Caco-2 (cell line): ENCODE measurements around the gene C5orf22. TPM values are rescaled to one million over a fixed set of nuclear protein-coding genes. Genes with fewer than 3 reads are reported as not detected.

Experiments used
- BruUV-seq: library from RNA; stranded (reverse); fragments of 400-500 nt; replicated peaks from 2 replicates; lab custom pipeline; 2021; lab: Mats Ljungman, UMichigan
- CTCF ChIA-PET: fragments of 300-600 bp; sonication (Branson Sonifier 250); formaldehyde crosslinking; loops from one replicate; lab custom pipeline; 2022; ENCODE audit warnings: antibody characterized with exemption; lab: Charles Lee
- POLR2A ChIA-PET: fragments of 300-600 bp; sonication (Branson Sonifier 250); formaldehyde crosslinking; loops from one replicate; lab custom pipeline; 2022; ENCODE audit warnings: antibody characterized with exemption; lab: Charles Lee
- DNase-seq, 2 experiments: peaks; one replicate each; pipeline versions ENCODE4 v3.0.0 to v3.0.0-alpha.2; 2020 to 2022
- H3K27me3 ChIP-seq: replicated peaks from 2 replicates; pipeline ENCODE4 v1.6.0; 2011; ENCODE audit warnings: low read length; ENCODE audit not compliant: control insufficient read depth, insufficient read depth
- H3K36me3 ChIP-seq: 2 replicates; pipeline ENCODE4 v1.5.1; 2011; ENCODE audit warnings: low read length; ENCODE audit not compliant: control insufficient read depth, insufficient read depth
- H3K4me1 ChIP-seq: fragments of 250-450 bp; sonication (Bioruptor Pico); 2 replicates; pipeline ENCODE4 v1.5.1; 2020; ENCODE audit warnings: mild to moderate bottlenecking
- H3K4me3 ChIP-seq: 2 replicates; pipeline ENCODE4 v1.5.1; 2011; ENCODE audit warnings: low read depth, mild to moderate bottlenecking, control low read depth, low read length
- H3K9me3 ChIP-seq: fragments of 250-450 bp; sonication (Bioruptor Pico); 2 replicates; pipeline ENCODE4 v1.5.1; 2020; ENCODE audit warnings: mild to moderate bottlenecking, moderate library complexity
- H3K27ac Mint-ChIP-seq: one replicate; pipeline ENCODE4 v1.8.0; 2022; ENCODE audit warnings: mixed read lengths; ENCODE audit not compliant: unreplicated experiment
- H3K27me3 Mint-ChIP-seq: one replicate; pipeline ENCODE4 v1.8.0; 2022; ENCODE audit warnings: mixed read lengths; ENCODE audit not compliant: insufficient read depth, unreplicated experiment
- H3K36me3 Mint-ChIP-seq: one replicate; pipeline ENCODE4 v1.8.0; 2022; ENCODE audit warnings: mild to moderate bottlenecking, mixed read lengths; ENCODE audit not compliant: insufficient read depth, unreplicated experiment
- H3K4me1 Mint-ChIP-seq: one replicate; pipeline ENCODE4 v1.8.0; 2022; ENCODE audit warnings: low read depth, mixed read lengths; ENCODE audit not compliant: unreplicated experiment
- H3K4me3 Mint-ChIP-seq: one replicate; pipeline ENCODE4 v1.8.0; 2022; ENCODE audit warnings: mild to moderate bottlenecking, moderate library complexity, mixed read lengths; ENCODE audit not compliant: unreplicated experiment
- H3K9me3 Mint-ChIP-seq: one replicate; pipeline ENCODE4 v1.8.0; 2022; ENCODE audit warnings: mixed read lengths; ENCODE audit not compliant: unreplicated experiment
- intact Hi-C: fragments of 100-400 bp; cut with micrococcal nuclease; formaldehyde crosslinking; loops from one replicate; pipeline ENCODE4 v1.10.0; 2022; ENCODE audit not compliant: unreplicated experiment
- total RNA-seq: library from RNA; stranded (reverse); gene quantifications from 2 replicates; pipeline ENCODE4 v1.2.3, GENCODE V29; 2022
- TF ChIP-seq, protein P1 (sequence below), 2 experiments: fragments of 200-600 bp in 1 of 2; IDR thresholded peaks; 1 replicate in 1 of 2; 2 replicates in 1 of 2; pipeline versions ENCODE4 v1.5.1 to v1.8.0; 2011 to 2022; ENCODE audit warnings: antibody characterized with exemption in 1 of 2, control low read depth in 1 of 2, inconsistent platforms in 1 of 2, low read depth in 1 of 2, low read length in 1 of 2, mild to moderate bottlenecking in 1 of 2, moderate library complexity in 1 of 2; ENCODE audit not compliant: insufficient read depth in 1 of 2, severe bottlenecking in 1 of 2, unreplicated experiment in 1 of 2

C5orf22 gene
- total RNA-seq, 1 experiment from 2014 or later: 27.9 TPM

- no peaks in the 10 kb centered on the region for H3K27me3 Mint-ChIP-seq
- ChIA-PET CTCF (no interaction called here), POLR2A (no interaction called here)
- no peak overlapping the region for H3K27ac Mint-ChIP-seq
- H3K4me1 Mint-ChIP-seq: no peaks in the 10 kb centered on the region
- Histone ChIP-seq H3K36me3 (no peaks in the 10 kb centered on the region; the same call in none of the 2 replicates), H3K27me3 (no peaks in the 10 kb centered on the region), H3K9me3 (no peaks in the 10 kb centered on the region), H3K4me3 (no peak overlapping the region), H3K4me1 (no peaks in the 10 kb centered on the region)
- BruUV-seq: no TSS peak
- H3K4me3 Mint-ChIP-seq: no peak overlapping the region
- H3K9me3 Mint-ChIP-seq: no peaks in the 10 kb centered on the region
- intact Hi-C loops: no loop called here
- TF ChIP-seq, protein P1, sequence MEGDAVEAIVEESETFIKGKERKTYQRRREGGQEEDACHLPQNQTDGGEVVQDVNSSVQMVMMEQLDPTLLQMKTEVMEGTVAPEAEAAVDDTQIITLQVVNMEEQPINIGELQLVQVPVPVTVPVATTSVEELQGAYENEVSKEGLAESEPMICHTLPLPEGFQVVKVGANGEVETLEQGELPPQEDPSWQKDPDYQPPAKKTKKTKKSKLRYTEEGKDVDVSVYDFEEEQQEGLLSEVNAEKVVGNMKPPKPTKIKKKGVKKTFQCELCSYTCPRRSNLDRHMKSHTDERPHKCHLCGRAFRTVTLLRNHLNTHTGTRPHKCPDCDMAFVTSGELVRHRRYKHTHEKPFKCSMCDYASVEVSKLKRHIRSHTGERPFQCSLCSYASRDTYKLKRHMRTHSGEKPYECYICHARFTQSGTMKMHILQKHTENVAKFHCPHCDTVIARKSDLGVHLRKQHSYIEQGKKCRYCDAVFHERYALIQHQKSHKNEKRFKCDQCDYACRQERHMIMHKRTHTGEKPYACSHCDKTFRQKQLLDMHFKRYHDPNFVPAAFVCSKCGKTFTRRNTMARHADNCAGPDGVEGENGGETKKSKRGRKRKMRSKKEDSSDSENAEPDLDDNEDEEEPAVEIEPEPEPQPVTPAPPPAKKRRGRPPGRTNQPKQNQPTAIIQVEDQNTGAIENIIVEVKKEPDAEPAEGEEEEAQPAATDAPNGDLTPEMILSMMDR (IDR thresholded peaks at IDR 0.05; ENCODE audit: insufficient read depth in 1 of 2, low read depth in 1 of 2, low read length in 1 of 2, severe bottlenecking in 1 of 2, unreplicated experiment in 1 of 2): no peak
- no peak for DNase-seq
- H3K36me3 Mint-ChIP-seq: peaks cover 41% of the 10 kb centered on the region
These were observed 31.8 kb upstream of the C5orf22 start for GRCh38 chr5:31500256-31500655.

DNA sequence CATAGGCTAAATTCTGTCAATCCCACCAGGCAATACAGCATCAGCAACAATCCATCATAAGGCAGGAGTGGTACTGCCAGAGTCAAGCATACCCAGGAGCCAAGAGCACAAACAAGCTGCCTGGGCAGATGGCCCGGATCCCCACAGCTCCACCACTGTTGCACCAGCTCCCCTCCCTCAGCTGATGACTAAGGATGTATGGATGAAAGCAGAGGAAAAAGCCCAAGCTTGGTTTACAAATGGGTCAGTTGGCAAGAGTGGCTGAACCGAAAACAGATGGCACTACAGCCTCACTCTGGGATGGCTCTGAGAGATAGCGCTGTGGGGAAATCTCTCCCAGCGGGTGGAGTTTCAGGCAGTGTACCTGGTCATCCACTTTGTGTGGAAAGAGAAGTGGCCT, 29.6 kb upstream of the C5orf22 start:
- ChIA-PET CTCF (no interaction called here), POLR2A (interaction anchor here (0.5 kb wide), 1 partner anchor 55 kb away, joined by 6 read pairs; no protein-coding TSS in a partner anchor)
- Histone ChIP-seq H3K36me3 (no peaks in the 10 kb centered on the region; the same call in none of the 2 replicates), H3K4me3 (no peak overlapping the region), H3K27me3 (no peaks in the 10 kb centered on the region), H3K9me3 (no peaks in the 10 kb centered on the region), H3K4me1 (no peaks in the 10 kb centered on the region)
- intact Hi-C loops: no loop called here
- Mint-ChIP-seq H3K27me3 (no peaks in the 10 kb centered on the region), H3K27ac (no peak overlapping the region), H3K4me3 (no peak overlapping the region), H3K9me3 (no peaks in the 10 kb centered on the region), H3K4me1 (no peaks in the 10 kb centered on the region), H3K36me3 (peaks cover 43% of the 10 kb centered on the region)
- no peak for DNase-seq
- TF ChIP-seq, protein P1 (IDR thresholded peaks at IDR 0.05; ENCODE audit: insufficient read depth in 1 of 2, low read depth in 1 of 2, low read length in 1 of 2, severe bottlenecking in 1 of 2, unreplicated experiment in 1 of 2): no peak
- BruUV-seq: no TSS peak

DNA sequence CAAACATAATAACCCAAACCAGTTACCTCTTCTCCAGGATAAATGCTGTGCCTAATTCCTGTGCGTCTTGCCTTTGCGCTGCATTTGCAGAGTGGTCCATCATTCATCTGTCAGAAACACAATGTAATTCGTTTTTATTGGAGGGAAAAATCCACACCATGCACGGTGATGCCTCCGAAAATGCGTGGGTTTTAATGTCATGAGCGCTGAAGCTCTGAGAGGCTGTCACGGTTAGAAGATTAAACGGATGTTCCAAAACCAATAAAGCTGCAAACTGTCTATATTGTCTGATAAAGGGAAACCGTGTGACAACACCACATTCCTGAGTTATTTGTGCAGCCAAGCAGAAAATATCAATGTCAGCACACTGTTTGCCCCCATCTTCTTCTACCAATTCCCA, 27.6 kb upstream of the C5orf22 start:
- Histone ChIP-seq H3K4me1 (no peaks in the 10 kb centered on the region), H3K36me3 (no peaks in the 10 kb centered on the region; the same call in none of the 2 replicates), H3K27me3 (no peaks in the 10 kb centered on the region), H3K4me3 (no peak overlapping the region), H3K9me3 (no peaks in the 10 kb centered on the region)
- H3K9me3 Mint-ChIP-seq: no peaks in the 10 kb centered on the region
- ChIA-PET POLR2A (no interaction called here), CTCF (no interaction called here)
- TF ChIP-seq, protein P1 (IDR thresholded peaks at IDR 0.05; ENCODE audit: insufficient read depth in 1 of 2, low read depth in 1 of 2, low read length in 1 of 2, severe bottlenecking in 1 of 2, unreplicated experiment in 1 of 2): no peak
- H3K4me1 Mint-ChIP-seq: no peaks in the 10 kb centered on the region
- no peak for DNase-seq
- no peak overlapping the region for H3K4me3 Mint-ChIP-seq
- H3K36me3 Mint-ChIP-seq: peaks cover 48% of the 10 kb centered on the region
- intact Hi-C loops: no loop called here
- no peak overlapping the region for H3K27ac Mint-ChIP-seq
- no TSS peak for BruUV-seq
- H3K27me3 Mint-ChIP-seq: no peaks in the 10 kb centered on the region
